ENCODE measurements around the gene MAP3K1. TPM values are rescaled to one million over a fixed set of nuclear protein-coding genes. Genes with fewer than 3 reads are reported as not detected.
A peak's percentile ranks its signal among the peaks of the same experiment; 100 is the strongest.
"Not testable (repeated sequence)": the region's sequence is repeated elsewhere in the genome, so short reads cannot be mapped to it uniquely, and the experiment has no call there.

The MAP3K1 gene
- 10 to 100 TPM; 18.2 to 19.2 TPM for total RNA-seq

GRCh38 chr5:56814963-56815657 lies at the start of gene MAP3K1:
MAP3K1 (plus strand) TSS chr5:56815549; CDS start chr5:56815574, 25 bp downstream.
- DNase-seq, result peak; percentile 74
- Mint-ChIP-seq H3K4me1 (ENCODE audit: low read depth) (peaks cover 34% of the 10 kb centered on the region), H3K4me3 (peak within 1 kb of the TSS; percentile 88), H3K36me3 (ENCODE audit: low read depth) (no peaks in the 10 kb centered on the region), H3K27ac (peak within 1 kb of the TSS; percentile 87), H3K27me3 (ENCODE audit: low read depth) (no peaks in the 10 kb centered on the region), H3K9me3 (no peaks in the 10 kb centered on the region)
- CTCF ChIA-PET, result interaction anchor here (0.6 to 1.8 kb wide), 3 partner anchors 17 to 661 kb away, joined by 3 to 4 read pairs (median 3); no protein-coding TSS in a partner anchor
- intact Hi-C loops (cut with micrococcal nuclease), result loop anchor here (1.0 to 5.0 kb wide), 10 partner anchors 78 to 1647 kb away; partner anchors contain the start of gene PLK2

GRCh38 chr5:56766926-56767325 lies 48.4 kb upstream of the MAP3K1 start:
- no peaks in the 10 kb centered on the region for H3K4me1 Mint-ChIP-seq (ENCODE audit: low read depth)
- no peaks in the 10 kb centered on the region for H3K9me3 Mint-ChIP-seq
- CTCF ChIA-PET, result interaction anchor here (0.7 kb wide), 1 partner anchor 513 kb away, joined by 3 read pairs; no protein-coding TSS in a partner anchor
- intact Hi-C loops (cut with micrococcal nuclease), result no loop called here
- no peak overlapping the region for H3K27ac Mint-ChIP-seq
- DNase-seq, result no peak
- no peaks in the 10 kb centered on the region for H3K27me3 Mint-ChIP-seq (ENCODE audit: low read depth)
- no peak overlapping the region for H3K4me3 Mint-ChIP-seq
- H3K36me3 Mint-ChIP-seq (ENCODE audit: low read depth), result no peaks in the 10 kb centered on the region

DNA sequence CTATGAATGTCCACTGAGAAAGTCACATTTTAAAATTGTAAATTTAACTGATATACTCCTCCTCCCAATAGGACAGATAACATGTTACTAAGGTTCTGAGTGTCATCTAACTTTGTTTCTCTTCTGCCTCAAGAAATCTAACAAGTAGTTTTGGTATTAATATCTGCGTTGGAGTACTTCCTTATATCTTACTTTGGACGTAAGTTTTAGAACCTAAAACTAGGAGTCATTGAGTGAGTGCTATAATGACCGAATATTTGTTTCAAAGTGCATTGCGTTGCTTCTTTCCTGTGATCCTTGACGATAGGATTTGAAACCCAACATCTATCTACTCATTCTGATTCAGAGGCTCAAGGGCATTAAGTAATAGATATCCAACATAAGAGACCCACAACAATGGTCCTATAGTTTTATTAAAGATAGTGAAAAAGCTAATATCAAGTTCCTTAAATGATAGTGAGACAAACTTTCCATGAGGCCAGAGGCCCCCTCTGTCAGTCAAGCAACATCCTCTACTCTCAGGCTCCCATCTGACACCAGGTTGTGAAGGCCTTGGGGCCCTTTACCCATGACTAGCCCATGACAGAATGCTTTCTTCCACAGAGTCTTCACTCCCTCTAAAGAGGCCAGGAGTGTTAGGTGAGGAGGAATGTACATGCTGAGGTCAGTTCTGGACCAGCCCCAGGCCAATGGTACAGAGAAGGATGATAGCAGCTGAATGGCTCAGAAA lies 45.3 kb upstream of the MAP3K1 start:
- DNase-seq, result no peak
- Mint-ChIP-seq H3K27ac (no peak overlapping the region), H3K4me1 (ENCODE audit: low read depth) (no peaks in the 10 kb centered on the region), H3K36me3 (ENCODE audit: low read depth) (no peaks in the 10 kb centered on the region), H3K27me3 (ENCODE audit: low read depth) (no peaks in the 10 kb centered on the region), H3K9me3 (no peaks in the 10 kb centered on the region), H3K4me3 (no peak overlapping the region)
- intact Hi-C loops (cut with micrococcal nuclease), result no loop called here
- CTCF ChIA-PET, result interaction anchor here (0.6 kb wide), 1 partner anchor 276 kb away, joined by 3 read pairs; no protein-coding TSS in a partner anchor

DNA sequence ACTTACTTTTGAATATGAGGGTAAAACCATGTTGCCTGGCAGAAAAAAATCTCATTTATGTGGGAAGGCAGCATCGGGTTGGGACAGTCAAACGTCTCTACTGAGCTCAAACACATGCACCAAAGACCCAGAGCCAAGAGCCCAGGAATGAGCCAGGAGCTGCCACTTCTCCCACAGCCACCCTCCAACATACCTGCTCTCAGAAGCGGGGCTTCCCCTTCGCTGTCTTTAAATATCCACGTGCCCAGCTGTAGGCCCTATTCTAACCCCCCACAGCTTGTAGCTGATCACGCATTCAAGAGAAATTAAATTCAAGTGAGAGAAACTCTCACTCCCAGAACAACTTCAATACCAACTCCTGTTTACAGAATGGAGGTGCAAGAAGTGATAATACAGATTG lies 42.6 kb upstream of the MAP3K1 start:
- no peak overlapping the region for H3K4me3 Mint-ChIP-seq
- intact Hi-C loops (cut with micrococcal nuclease), result no loop called here
- no peak overlapping the region for H3K27ac Mint-ChIP-seq
- H3K9me3 Mint-ChIP-seq, result no peaks in the 10 kb centered on the region
- H3K27me3 Mint-ChIP-seq (ENCODE audit: low read depth), result no peaks in the 10 kb centered on the region
- H3K36me3 Mint-ChIP-seq (ENCODE audit: low read depth), result peaks cover 1% of the 10 kb centered on the region
- CTCF ChIA-PET, result interaction anchor here (1.0 to 1.2 kb wide), 2 partner anchors 10 to 323 kb away, joined by 3 read pairs; no protein-coding TSS in a partner anchor
- no peak for DNase-seq
- H3K4me1 Mint-ChIP-seq (ENCODE audit: low read depth), result no peaks in the 10 kb centered on the region

GRCh38 chr5:56774957-56775356 lies 40.4 kb upstream of the MAP3K1 start:
- Mint-ChIP-seq H3K27me3 (ENCODE audit: low read depth) (no peaks in the 10 kb centered on the region), H3K4me1 (ENCODE audit: low read depth) (no peaks in the 10 kb centered on the region), H3K9me3 (peaks cover 5% of the 10 kb centered on the region), H3K4me3 (no peak overlapping the region), H3K27ac (no peak overlapping the region), H3K36me3 (ENCODE audit: low read depth) (peaks cover 1% of the 10 kb centered on the region)
- intact Hi-C loops (cut with micrococcal nuclease), result no loop called here
- DNase-seq, result no peak
- CTCF ChIA-PET, result interaction anchor here (0.9 to 1.0 kb wide), 2 partner anchors 52 to 63 kb away, joined by 3 read pairs; no protein-coding TSS in a partner anchor

- peaks cover 13% of the 10 kb centered on the region for H3K9me3 Mint-ChIP-seq
- CTCF ChIA-PET; H3K36me3 Mint-ChIP-seq (ENCODE audit: low read depth); H3K27me3 Mint-ChIP-seq (ENCODE audit: low read depth); H3K4me3 Mint-ChIP-seq; H3K27ac Mint-ChIP-seq; intact Hi-C loops (cut with micrococcal nuclease); H3K4me1 Mint-ChIP-seq (ENCODE audit: low read depth); DNase-seq: not testable (repeated sequence)
Measured at GRCh38 chr5:56776212-56776846, 39.0 kb upstream of the MAP3K1 start.

GRCh38 chr5:56783261-56783660 lies 32.1 kb upstream of the MAP3K1 start:
- no peaks in the 10 kb centered on the region for H3K4me1 Mint-ChIP-seq (ENCODE audit: low read depth)
- intact Hi-C loops (cut with micrococcal nuclease), result no loop called here
- H3K36me3 Mint-ChIP-seq (ENCODE audit: low read depth), result no peaks in the 10 kb centered on the region

DNA sequence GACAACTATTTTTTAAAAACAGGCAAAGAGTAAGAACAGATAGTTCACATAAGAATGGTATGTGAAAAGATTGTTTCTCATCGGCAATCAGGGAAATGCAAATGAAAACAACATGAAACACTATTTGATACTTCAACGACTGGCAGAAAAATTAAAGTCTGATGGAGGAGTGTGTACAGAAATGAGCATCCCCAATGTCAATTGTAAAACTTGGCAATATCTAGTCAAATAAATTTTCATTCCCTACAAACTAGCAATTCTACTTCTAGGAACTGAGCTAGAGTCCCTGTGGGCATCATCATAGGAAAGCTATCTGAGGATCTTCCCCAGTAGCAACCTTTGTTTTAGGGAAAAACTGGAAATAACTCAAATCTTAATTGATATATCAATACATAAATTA lies 29.0 kb upstream of the MAP3K1 start:
- Mint-ChIP-seq H3K27ac (no peak overlapping the region), H3K4me1 (ENCODE audit: low read depth) (no peaks in the 10 kb centered on the region), H3K9me3 (no peaks in the 10 kb centered on the region), H3K36me3 (ENCODE audit: low read depth) (no peaks in the 10 kb centered on the region), H3K4me3 (no peak overlapping the region), H3K27me3 (ENCODE audit: low read depth) (no peaks in the 10 kb centered on the region)
- intact Hi-C loops (cut with micrococcal nuclease), result no loop called here
- CTCF ChIA-PET, result no interaction called here
- DNase-seq, result no peak

More at GRCh38 chr5:56783261-56783660, 32.1 kb upstream of the MAP3K1 start:
- Mint-ChIP-seq H3K9me3 (peaks cover 13% of the 10 kb centered on the region), H3K4me3 (no peak overlapping the region), H3K27ac (no peak overlapping the region), H3K27me3 (ENCODE audit: low read depth) (no peaks in the 10 kb centered on the region)
- no peak for DNase-seq
- CTCF ChIA-PET, result no interaction called here

DNA sequence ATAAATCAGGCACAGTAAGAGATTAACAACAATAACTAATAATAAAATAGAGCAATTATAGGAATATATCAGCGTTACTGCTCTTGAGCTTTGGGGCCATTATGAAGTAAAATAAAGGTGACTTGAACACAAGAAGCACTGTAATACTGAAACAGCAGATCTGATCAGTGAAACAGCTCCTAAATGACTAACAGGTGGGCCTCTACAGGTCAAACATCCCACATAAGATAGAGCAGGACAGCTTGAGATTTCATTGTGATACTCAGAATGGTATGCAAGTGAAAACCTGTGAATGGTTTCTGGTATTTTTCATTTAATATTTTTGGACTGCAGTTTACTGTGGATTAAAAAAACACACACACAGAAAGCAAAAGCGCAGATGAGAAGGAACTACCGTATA lies 24.0 kb upstream of the MAP3K1 start:
- Mint-ChIP-seq H3K36me3 (ENCODE audit: low read depth) (no peaks in the 10 kb centered on the region), H3K4me1 (ENCODE audit: low read depth) (peaks cover 2% of the 10 kb centered on the region), H3K4me3 (no peak overlapping the region), H3K27me3 (ENCODE audit: low read depth) (no peaks in the 10 kb centered on the region), H3K27ac (no peak overlapping the region), H3K9me3 (no peaks in the 10 kb centered on the region)
- CTCF ChIA-PET, result interaction anchor here (0.7 kb wide), 2 partner anchors 84 to 459 kb away, joined by 3 read pairs; no protein-coding TSS in a partner anchor
- no peak for DNase-seq
- intact Hi-C loops (cut with micrococcal nuclease), result no loop called here

- no peak overlapping the region for H3K4me3 Mint-ChIP-seq
- H3K27ac Mint-ChIP-seq, result no peak overlapping the region
- H3K4me1 Mint-ChIP-seq (ENCODE audit: low read depth), result peaks cover 3% of the 10 kb centered on the region
- H3K27me3 Mint-ChIP-seq (ENCODE audit: low read depth), result no peaks in the 10 kb centered on the region
- H3K36me3 Mint-ChIP-seq (ENCODE audit: low read depth), result no peaks in the 10 kb centered on the region
- CTCF ChIA-PET, result no interaction called here
- DNase-seq, result no peak
- intact Hi-C loops (cut with micrococcal nuclease), result no loop called here
- no peaks in the 10 kb centered on the region for H3K9me3 Mint-ChIP-seq
Measured at GRCh38 chr5:56798521-56798920, 16.8 kb upstream of the MAP3K1 start.

GRCh38 chr5:56800186-56800585 lies 15.2 kb upstream of the MAP3K1 start:
- Mint-ChIP-seq H3K4me3 (no peak overlapping the region), H3K27ac (no peak overlapping the region), H3K4me1 (ENCODE audit: low read depth) (peaks cover 14% of the 10 kb centered on the region), H3K9me3 (no peaks in the 10 kb centered on the region), H3K27me3 (ENCODE audit: low read depth) (no peaks in the 10 kb centered on the region), H3K36me3 (ENCODE audit: low read depth) (no peaks in the 10 kb centered on the region)
- DNase-seq, result no peak
- intact Hi-C loops (cut with micrococcal nuclease), result no loop called here
- CTCF ChIA-PET, result no interaction called here

DNA sequence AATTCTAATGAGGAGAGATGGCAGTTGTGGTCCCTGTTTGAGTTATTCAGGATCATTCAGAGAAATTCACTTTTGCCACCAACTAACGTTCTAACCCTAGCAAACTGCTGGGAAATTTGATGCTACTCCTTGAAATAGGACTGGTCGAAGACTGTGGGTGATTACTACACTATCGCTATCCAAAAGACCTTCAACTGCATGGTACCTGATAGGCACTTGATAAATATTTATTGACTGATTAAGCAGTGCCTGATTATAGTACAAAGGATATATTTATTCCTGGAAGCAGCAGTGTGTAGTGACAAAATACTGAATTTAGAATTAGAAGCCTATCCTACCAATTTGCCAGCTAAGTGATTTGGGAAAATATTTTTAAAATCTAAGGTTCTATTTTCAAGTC lies 14.1 kb upstream of the MAP3K1 start:
- Mint-ChIP-seq H3K4me1 (ENCODE audit: low read depth) (peaks cover 14% of the 10 kb centered on the region), H3K4me3 (no peak overlapping the region), H3K9me3 (no peaks in the 10 kb centered on the region), H3K27me3 (ENCODE audit: low read depth) (no peaks in the 10 kb centered on the region), H3K27ac (no peak overlapping the region), H3K36me3 (ENCODE audit: low read depth) (no peaks in the 10 kb centered on the region)
- no peak for DNase-seq
- CTCF ChIA-PET, result interaction anchor here (0.7 kb wide), 1 partner anchor 1320 kb away, joined by 3 read pairs; no protein-coding TSS in a partner anchor
- intact Hi-C loops (cut with micrococcal nuclease), result no loop called here

All from activated naive CD4-positive, alpha-beta T cell treated with anti-CD3 and anti-CD28 coated beads for 36 hours (primary cell).